ENCODE results near the gene AKAP8. TPM values are rescaled to one million over a fixed set of nuclear protein-coding genes. Genes with fewer than 3 reads are reported as not detected.

AKAP8 gene
- total and polyA plus RNA-seq, 5 donors from 2014 or later: 11.3 to 79.1 (median 13.7) TPM

DNA sequence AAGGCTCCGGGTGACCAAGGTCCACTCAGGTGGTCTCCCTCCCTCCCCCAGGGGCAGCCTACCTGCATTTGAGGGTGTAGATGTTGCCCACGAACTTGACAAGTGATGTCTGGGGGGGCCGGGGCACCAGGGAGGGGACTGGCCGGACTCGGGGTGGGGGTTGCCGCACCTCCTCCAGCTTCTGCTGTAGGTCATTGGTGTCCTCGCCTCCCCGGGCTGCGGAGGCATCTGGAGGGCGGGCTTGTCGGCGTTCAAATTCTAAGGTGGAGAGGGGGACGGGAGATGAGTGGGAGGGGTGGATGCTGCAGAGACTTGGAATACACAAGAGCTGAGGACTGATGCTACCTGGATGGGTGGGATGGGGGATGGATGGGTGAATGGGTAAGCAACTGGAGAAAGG is 44.5 kb upstream of the AKAP8 start:
- Mint-ChIP-seq H3K27me3 (peaks cover 4% of the 10 kb centered on the region), H3K27ac (no peak overlapping the region), H3K4me3 (no peak overlapping the region), H3K9me3 (peaks cover 0 to 5% (median 0%) of the 10 kb centered on the region in 7 donors), H3K36me3 (peaks cover 20% of the 10 kb centered on the region), H3K4me1 (peaks cover 0 to 12% (median 3%) of the 10 kb centered on the region in 4 donors)
- Histone ChIP-seq H3K9me3 (ENCODE audit: control insufficient read depth in 2 of 2, low read length in 2 of 2) (peaks cover 3 to 7% of the 10 kb centered on the region in 2 experiments), H3K27ac (ENCODE audit: insufficient read depth, low read length, poor library complexity, severe bottlenecking) (no peak overlapping the region), H3K4me1 (ENCODE audit: control insufficient read depth, insufficient read depth, low read length, poor library complexity, severe bottlenecking) (peaks cover 7% of the 10 kb centered on the region), H3K27me3 (ENCODE audit: control insufficient read depth, insufficient read depth, low read length) (no peaks in the 10 kb centered on the region), H3K36me3 (ENCODE audit: control insufficient read depth, insufficient read depth, low read length) (peaks cover 39% of the 10 kb centered on the region), H3K4me3 (ENCODE audit: low read depth, low read length) (no peak overlapping the region)
- ATAC-seq (ENCODE audit: low read depth in 2 of 2) (no peak), DNase-seq (no peak)

GRCh38 chr19:15423130-15423529 is 43.5 kb upstream of the AKAP8 start:
- Histone ChIP-seq H3K4me1 (ENCODE audit: control insufficient read depth, insufficient read depth, low read length, poor library complexity, severe bottlenecking) (peaks cover 10% of the 10 kb centered on the region), H3K36me3 (ENCODE audit: control insufficient read depth, insufficient read depth, low read length) (peaks cover 39% of the 10 kb centered on the region), H3K27me3 (ENCODE audit: control insufficient read depth, insufficient read depth, low read length) (no peaks in the 10 kb centered on the region), H3K9me3 (ENCODE audit: control insufficient read depth in 2 of 2, low read length in 2 of 2) (peaks cover 3 to 7% of the 10 kb centered on the region in 2 experiments), H3K27ac (ENCODE audit: insufficient read depth, low read length, poor library complexity, severe bottlenecking) (no peak overlapping the region), H3K4me3 (ENCODE audit: low read depth, low read length) (no peak overlapping the region)
- Mint-ChIP-seq H3K4me3 (no peak overlapping the region), H3K9me3 (peaks cover 0 to 5% (median 0%) of the 10 kb centered on the region in 7 donors), H3K27ac (no peak overlapping the region), H3K27me3 (peaks cover 9% of the 10 kb centered on the region), H3K36me3 (peaks cover 20% of the 10 kb centered on the region), H3K4me1 (peaks cover 0 to 19% (median 7%) of the 10 kb centered on the region in 4 donors)
- ATAC-seq (ENCODE audit: low read depth in 2 of 2): no peak
- DNase-seq: no peak

DNA sequence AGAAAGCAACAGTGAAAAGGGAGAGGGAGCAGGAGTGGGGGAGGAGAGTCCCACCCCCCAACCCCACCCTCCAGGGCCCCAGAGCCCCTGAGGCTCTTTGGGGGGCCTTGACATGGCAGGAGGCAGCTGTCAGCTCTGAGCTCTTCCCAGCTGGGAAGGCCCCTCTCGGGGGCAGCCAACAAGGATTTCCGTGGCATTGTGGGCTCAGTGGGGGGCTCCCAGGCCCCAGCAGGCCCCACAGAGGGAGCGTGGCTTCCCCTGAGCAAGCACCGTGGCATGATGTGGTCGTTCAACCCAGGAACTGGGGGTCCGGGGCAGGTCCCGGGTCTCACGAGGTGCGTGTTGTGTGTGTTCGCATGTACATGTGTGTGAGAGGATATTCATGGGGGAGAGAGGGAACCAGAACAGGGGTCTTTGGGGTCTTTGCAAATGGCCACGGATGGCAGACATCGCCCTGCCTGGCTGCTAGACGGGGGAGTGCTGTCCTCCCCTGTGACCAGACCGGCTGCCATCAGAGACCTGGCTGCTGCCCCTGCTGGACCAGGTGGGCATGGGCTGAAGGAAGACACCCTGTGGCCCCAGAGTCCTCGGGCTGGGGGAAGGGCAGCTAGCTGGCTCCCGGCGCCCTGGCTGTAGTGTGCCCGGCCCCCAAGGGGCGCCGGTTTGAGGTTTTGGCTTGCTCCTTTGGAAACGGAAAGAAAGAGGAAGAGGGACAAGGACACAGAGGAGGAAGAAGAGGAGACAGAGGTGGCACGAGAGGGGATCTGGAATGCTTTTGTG is 42.9 kb upstream of the AKAP8 start:
- Histone ChIP-seq H3K27ac (ENCODE audit: insufficient read depth, low read length, poor library complexity, severe bottlenecking) (no peak overlapping the region), H3K36me3 (ENCODE audit: control insufficient read depth, insufficient read depth, low read length) (peaks cover 39% of the 10 kb centered on the region), H3K27me3 (ENCODE audit: control insufficient read depth, insufficient read depth, low read length) (no peaks in the 10 kb centered on the region), H3K9me3 (ENCODE audit: control insufficient read depth in 2 of 2, low read length in 2 of 2) (peaks cover 3 to 7% of the 10 kb centered on the region in 2 experiments), H3K4me1 (ENCODE audit: control insufficient read depth, insufficient read depth, low read length, poor library complexity, severe bottlenecking) (peaks cover 17% of the 10 kb centered on the region), H3K4me3 (ENCODE audit: low read depth, low read length) (no peak overlapping the region)
- DNase-seq (no peak), ATAC-seq (ENCODE audit: low read depth in 2 of 2) (no peak)
- Mint-ChIP-seq H3K27ac (no peak overlapping the region), H3K4me3 (no peak overlapping the region), H3K27me3 (peaks cover 9% of the 10 kb centered on the region), H3K4me1 (peaks cover 0 to 25% (median 13%) of the 10 kb centered on the region in 4 donors), H3K9me3 (peaks cover 0 to 5% (median 0%) of the 10 kb centered on the region in 7 donors), H3K36me3 (peaks cover 20% of the 10 kb centered on the region)

DNA sequence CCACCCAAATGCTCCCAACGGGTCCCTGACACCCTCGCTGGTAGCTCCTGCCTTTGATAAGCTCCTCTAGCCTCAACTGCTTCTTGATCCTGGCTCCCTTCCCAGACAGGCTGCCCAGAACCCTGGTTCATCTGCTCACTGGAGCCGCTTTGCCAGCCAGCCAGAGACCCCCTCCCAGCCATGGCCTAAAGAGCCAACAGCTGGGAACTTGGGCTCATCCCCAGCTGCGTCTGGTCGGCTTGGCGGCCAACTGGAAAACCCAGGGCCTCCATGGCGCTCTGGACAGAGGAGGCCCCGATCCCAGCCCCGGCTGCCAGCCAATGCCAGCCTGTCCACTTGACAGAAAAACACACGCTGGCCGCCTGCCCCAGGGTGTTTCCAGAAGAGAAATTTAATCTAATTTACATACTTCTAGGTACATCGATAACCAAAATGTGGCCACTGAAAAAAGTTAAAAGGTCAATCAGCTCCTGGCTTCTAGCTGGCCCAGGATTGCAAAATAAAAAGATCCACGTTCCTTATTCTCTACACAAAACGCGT is 42.2 kb upstream of the AKAP8 start:
- Histone ChIP-seq H3K4me3 (ENCODE audit: low read depth, low read length) (no peak overlapping the region), H3K27ac (ENCODE audit: insufficient read depth, low read length, poor library complexity, severe bottlenecking) (no peak overlapping the region), H3K4me1 (ENCODE audit: control insufficient read depth, insufficient read depth, low read length, poor library complexity, severe bottlenecking) (peaks cover 24% of the 10 kb centered on the region), H3K9me3 (ENCODE audit: control insufficient read depth in 2 of 2, low read length in 2 of 2) (peaks cover 3 to 7% of the 10 kb centered on the region in 2 experiments), H3K36me3 (ENCODE audit: control insufficient read depth, insufficient read depth, low read length) (peaks cover 34% of the 10 kb centered on the region), H3K27me3 (ENCODE audit: control insufficient read depth, insufficient read depth, low read length) (no peaks in the 10 kb centered on the region)
- Mint-ChIP-seq H3K9me3 (peaks cover 0 to 5% (median 0%) of the 10 kb centered on the region in 7 donors), H3K36me3 (peaks cover 17% of the 10 kb centered on the region), H3K4me1 (peaks cover under 1 to 32% (median 19%) of the 10 kb centered on the region in 4 donors), H3K27ac (no peak overlapping the region), H3K4me3 (no peak overlapping the region), H3K27me3 (peaks cover 9% of the 10 kb centered on the region)
- ATAC-seq (ENCODE audit: low read depth in 2 of 2): no peak
- no peak for DNase-seq

GRCh38 chr19:15421136-15421695 is 41.6 kb upstream of the AKAP8 start:
- H3K36me3 Mint-ChIP-seq: peaks cover 15% of the 10 kb centered on the region
- H3K4me3 ChIP-seq (ENCODE audit: low read depth, low read length): no peak overlapping the region
- H3K4me3 Mint-ChIP-seq: peak overlapping the region in 1 of 4 donors; percentile 48
- peaks cover 3 to 7% of the 10 kb centered on the region in 2 experiments for H3K9me3 ChIP-seq (ENCODE audit: control insufficient read depth in 2 of 2, low read length in 2 of 2)
- no peaks in the 10 kb centered on the region for H3K27me3 ChIP-seq (ENCODE audit: control insufficient read depth, insufficient read depth, low read length)
- H3K9me3 Mint-ChIP-seq: peaks cover 0 to 5% (median 0%) of the 10 kb centered on the region in 7 donors
- no peak overlapping the region for H3K27ac Mint-ChIP-seq
- H3K4me1 Mint-ChIP-seq: peaks cover 5 to 35% (median 23%) of the 10 kb centered on the region in 4 donors
- DNase-seq (no peak), ATAC-seq (ENCODE audit: low read depth in 2 of 2) (no peak)
- peaks cover 29% of the 10 kb centered on the region for H3K4me1 ChIP-seq (ENCODE audit: control insufficient read depth, insufficient read depth, low read length, poor library complexity, severe bottlenecking)
- peaks cover 32% of the 10 kb centered on the region for H3K36me3 ChIP-seq (ENCODE audit: control insufficient read depth, insufficient read depth, low read length)
- H3K27ac ChIP-seq (ENCODE audit: insufficient read depth, low read length, poor library complexity, severe bottlenecking): no peak overlapping the region
- H3K27me3 Mint-ChIP-seq: peaks cover 8% of the 10 kb centered on the region

DNA sequence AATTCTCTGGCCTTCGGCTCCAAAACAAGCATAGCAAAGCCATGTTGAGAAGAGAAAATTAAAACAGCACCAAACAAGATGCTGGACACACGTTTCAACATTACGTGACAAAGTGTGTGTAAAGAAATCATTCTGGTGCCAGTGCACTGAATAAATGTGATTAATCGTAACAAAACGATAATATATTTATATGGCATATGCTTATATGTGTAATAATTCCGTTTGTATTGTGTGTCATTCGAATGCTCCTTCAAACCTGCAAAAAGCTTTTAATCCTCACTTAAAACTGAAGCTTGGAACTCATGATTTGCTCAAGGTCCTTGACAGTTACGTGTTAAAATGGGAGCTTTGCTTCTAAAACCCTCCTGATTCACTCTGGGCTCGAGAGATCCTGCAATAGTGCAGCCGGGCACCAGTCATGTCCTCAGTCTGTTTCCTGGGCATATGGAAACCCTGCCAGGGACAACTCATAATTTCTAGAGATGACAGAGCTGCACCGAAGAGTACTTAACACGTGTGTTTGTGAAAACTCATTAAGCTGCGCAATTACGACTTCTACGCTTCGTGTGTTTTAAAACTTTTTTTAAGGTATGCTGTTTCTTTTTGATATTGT is 39.9 kb upstream of the AKAP8 start:
- peak overlapping the region; percentile 94 to 99 (median 99) for H3K27ac Mint-ChIP-seq
- peaks cover 3 to 7% of the 10 kb centered on the region in 2 experiments for H3K9me3 ChIP-seq (ENCODE audit: control insufficient read depth in 2 of 2, low read length in 2 of 2)
- H3K27me3 Mint-ChIP-seq: peaks cover 5% of the 10 kb centered on the region
- peaks cover 42% of the 10 kb centered on the region for H3K4me1 ChIP-seq (ENCODE audit: control insufficient read depth, insufficient read depth, low read length, poor library complexity, severe bottlenecking)
- H3K4me1 Mint-ChIP-seq: peaks cover 5 to 48% (median 30%) of the 10 kb centered on the region in 4 donors
- peaks cover 0 to 5% (median 0%) of the 10 kb centered on the region in 7 donors for H3K9me3 Mint-ChIP-seq
- H3K27ac ChIP-seq (ENCODE audit: insufficient read depth, low read length, poor library complexity, severe bottlenecking): no peak overlapping the region
- H3K4me3 ChIP-seq (ENCODE audit: low read depth, low read length): peak overlapping the region; percentile 71
- H3K36me3 Mint-ChIP-seq: peaks cover 13% of the 10 kb centered on the region
- ATAC-seq (ENCODE audit: low read depth in 2 of 2) (no peak), DNase-seq (no peak)
- H3K36me3 ChIP-seq (ENCODE audit: control insufficient read depth, insufficient read depth, low read length): peaks cover 23% of the 10 kb centered on the region
- peak overlapping the region; percentile 21 to 99 (median 96) for H3K4me3 Mint-ChIP-seq
- no peaks in the 10 kb centered on the region for H3K27me3 ChIP-seq (ENCODE audit: control insufficient read depth, insufficient read depth, low read length)

- Histone ChIP-seq H3K4me1 (ENCODE audit: control insufficient read depth, insufficient read depth, low read length, poor library complexity, severe bottlenecking) (peaks cover 42% of the 10 kb centered on the region), H3K9me3 (ENCODE audit: control insufficient read depth in 2 of 2, low read length in 2 of 2) (peaks cover 3 to 7% of the 10 kb centered on the region in 2 experiments), H3K4me3 (ENCODE audit: low read depth, low read length) (peak within 1 kb of the TSS; percentile 88), H3K27ac (ENCODE audit: insufficient read depth, low read length, poor library complexity, severe bottlenecking) (peak within 1 kb of the TSS; percentile 73), H3K36me3 (ENCODE audit: control insufficient read depth, insufficient read depth, low read length) (peaks cover 16% of the 10 kb centered on the region), H3K27me3 (ENCODE audit: control insufficient read depth, insufficient read depth, low read length) (no peaks in the 10 kb centered on the region)
- peak within 1 kb of the TSS; percentile 94 to 99 (median 98) for H3K4me3 Mint-ChIP-seq
- peaks cover 5% of the 10 kb centered on the region for H3K27me3 Mint-ChIP-seq
- DNase-seq (peak; percentile 97 to 100 (median 99)), ATAC-seq (ENCODE audit: low read depth in 2 of 2) (peak; percentile 90 to 93)
- H3K9me3 Mint-ChIP-seq: peaks cover 0 to 5% (median 0%) of the 10 kb centered on the region in 7 donors
- H3K4me1 Mint-ChIP-seq: peaks cover 6 to 52% (median 31%) of the 10 kb centered on the region in 4 donors
- H3K36me3 Mint-ChIP-seq: peaks cover 14% of the 10 kb centered on the region
- peak within 1 kb of the TSS; percentile 94 to 99 (median 99) for H3K27ac Mint-ChIP-seq
Observed at GRCh38 chr19:15418579-15419412, 39.2 kb upstream of the AKAP8 start, which contains the start of gene AKAP8L. TSS of gene AKAP8L (minus strand) at chr19:15418988. CDS start at chr19:15418923, 65 bp downstream.
